ENCODE results near the gene ELL.

Gene ELL

DNA sequence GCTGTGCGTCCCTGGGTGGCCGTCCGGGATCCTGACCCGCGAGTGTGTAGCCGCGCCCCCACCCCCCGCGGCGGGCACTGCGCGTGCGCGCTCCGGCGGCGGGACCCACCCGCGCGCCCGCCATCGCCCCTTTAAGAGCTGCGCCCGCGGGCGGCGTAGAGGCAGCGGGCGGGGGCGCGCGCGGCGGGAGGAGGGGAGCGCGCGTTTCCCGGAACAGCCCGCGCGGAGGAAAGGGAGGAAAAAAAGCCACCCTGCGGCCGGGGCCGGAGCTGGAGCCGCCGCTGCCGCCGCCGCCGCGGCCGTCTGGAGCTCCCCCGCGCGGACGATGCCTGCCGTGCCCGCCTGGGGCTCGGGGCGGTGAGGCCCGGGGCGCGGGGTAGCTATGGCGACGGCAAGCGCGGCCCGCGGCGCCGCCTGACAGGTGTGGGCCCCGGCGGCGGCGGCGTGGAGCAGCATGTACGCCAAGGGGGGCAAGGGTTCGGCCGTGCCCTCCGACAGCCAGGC, 102.6 kb downstream of the ELL start, which contains the start of gene SSBP4:
SSBP4 (plus strand) TSS at position 204 of the 504 bp plus-strand sequence; CDS start at position 455, 251 bp downstream.
- H3K27me3 ChIP-seq (ENCODE audit: control insufficient read depth, low read length) = no peaks in the 10 kb centered on the region
- H3K27ac ChIP-seq (ENCODE audit: low read depth, low read length) = peak within 1 kb of the TSS; percentile 87
- peaks cover 86% of the 10 kb centered on the region for H3K4me1 ChIP-seq (ENCODE audit: control insufficient read depth, low read length)
- H3K36me3 ChIP-seq (ENCODE audit: control insufficient read depth, low read length) = peaks cover 29% of the 10 kb centered on the region
- no peak for TF ChIP-seq EZH2phosphoT487 (IDR thresholded peaks at IDR 0.05; ENCODE audit: borderline replicate concordance, low read length)
- TF ChIP-seq, protein P1, sequence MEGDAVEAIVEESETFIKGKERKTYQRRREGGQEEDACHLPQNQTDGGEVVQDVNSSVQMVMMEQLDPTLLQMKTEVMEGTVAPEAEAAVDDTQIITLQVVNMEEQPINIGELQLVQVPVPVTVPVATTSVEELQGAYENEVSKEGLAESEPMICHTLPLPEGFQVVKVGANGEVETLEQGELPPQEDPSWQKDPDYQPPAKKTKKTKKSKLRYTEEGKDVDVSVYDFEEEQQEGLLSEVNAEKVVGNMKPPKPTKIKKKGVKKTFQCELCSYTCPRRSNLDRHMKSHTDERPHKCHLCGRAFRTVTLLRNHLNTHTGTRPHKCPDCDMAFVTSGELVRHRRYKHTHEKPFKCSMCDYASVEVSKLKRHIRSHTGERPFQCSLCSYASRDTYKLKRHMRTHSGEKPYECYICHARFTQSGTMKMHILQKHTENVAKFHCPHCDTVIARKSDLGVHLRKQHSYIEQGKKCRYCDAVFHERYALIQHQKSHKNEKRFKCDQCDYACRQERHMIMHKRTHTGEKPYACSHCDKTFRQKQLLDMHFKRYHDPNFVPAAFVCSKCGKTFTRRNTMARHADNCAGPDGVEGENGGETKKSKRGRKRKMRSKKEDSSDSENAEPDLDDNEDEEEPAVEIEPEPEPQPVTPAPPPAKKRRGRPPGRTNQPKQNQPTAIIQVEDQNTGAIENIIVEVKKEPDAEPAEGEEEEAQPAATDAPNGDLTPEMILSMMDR (IDR thresholded peaks at IDR 0.05; ENCODE audit: low read depth, low read length, poor library complexity, severe bottlenecking) = no peak
- H4K20me1 ChIP-seq (ENCODE audit: control insufficient read depth, insufficient read depth, low read depth, low read length) = peaks cover 15% of the 10 kb centered on the region; the same call in 1 of the 2 replicates
- H3K4me3 ChIP-seq (ENCODE audit: low read length) = peak within 1 kb of the TSS; percentile 90
- no peaks in the 10 kb centered on the region for H3K9me3 ChIP-seq (ENCODE audit: control insufficient read depth, insufficient read depth, low read length)
- H3K4me2 ChIP-seq (ENCODE audit: low read length) = peak within 1 kb of the TSS; percentile 79
- H3K9me2 ChIP-seq (replicated peaks; ENCODE audit: control insufficient read depth, low read length) = no peaks in the 10 kb centered on the region
- peaks cover 48% of the 10 kb centered on the region for H3K79me2 ChIP-seq (ENCODE audit: control insufficient read depth, low read length)
- H3F3A ChIP-seq (ENCODE audit: control insufficient read depth, insufficient read depth) = peaks cover 39% of the 10 kb centered on the region

DNA sequence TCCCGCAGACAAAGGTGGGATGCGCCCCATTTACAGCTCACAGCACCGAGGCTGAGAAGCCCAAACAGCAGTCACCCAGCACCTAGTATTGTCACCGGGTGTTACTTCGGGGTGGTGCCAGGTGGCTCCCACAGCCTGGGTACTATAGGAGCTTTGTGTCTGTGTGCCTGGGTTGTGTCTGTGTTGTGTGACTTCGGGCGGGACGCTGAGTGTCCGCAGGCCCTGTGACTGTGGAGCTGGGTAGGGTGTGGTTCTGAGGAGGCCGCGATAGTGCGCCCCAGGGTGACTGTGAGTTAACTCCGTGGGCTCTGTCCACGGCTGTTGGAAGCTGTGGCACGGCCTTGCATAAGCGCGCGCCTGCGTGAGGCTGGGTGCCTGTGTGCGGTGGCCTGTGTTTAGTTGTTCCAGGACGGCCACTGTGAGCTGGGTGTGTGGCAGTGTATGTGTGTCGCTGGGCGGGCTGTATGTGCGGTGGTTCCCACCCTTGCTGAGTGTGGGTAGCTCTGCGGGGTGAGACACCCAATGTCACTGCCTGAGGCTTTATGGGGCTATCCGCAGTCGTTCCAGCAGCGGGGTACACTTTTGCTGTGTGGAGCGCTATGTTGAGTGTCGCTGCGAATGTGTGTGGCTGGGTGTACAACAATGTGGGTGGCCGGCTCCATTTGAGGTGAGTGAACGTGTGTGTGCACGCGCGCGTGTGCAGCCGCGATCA, 103.2 kb downstream of the ELL start:
- peak overlapping the region; percentile 78 for H3K4me2 ChIP-seq (ENCODE audit: low read length)
- H3K27me3 ChIP-seq (ENCODE audit: control insufficient read depth, low read length) = no peaks in the 10 kb centered on the region
- H3K36me3 ChIP-seq (ENCODE audit: control insufficient read depth, low read length) = peaks cover 26% of the 10 kb centered on the region
- peaks cover 79% of the 10 kb centered on the region for H3K4me1 ChIP-seq (ENCODE audit: control insufficient read depth, low read length)
- H3K9me3 ChIP-seq (ENCODE audit: control insufficient read depth, insufficient read depth, low read length) = no peaks in the 10 kb centered on the region
- peak overlapping the region; percentile 87 for H3K27ac ChIP-seq (ENCODE audit: low read depth, low read length)
- peaks cover 9% of the 10 kb centered on the region; the same call in 1 of the 2 replicates for H4K20me1 ChIP-seq (ENCODE audit: control insufficient read depth, insufficient read depth, low read depth, low read length)
- H3F3A ChIP-seq (ENCODE audit: control insufficient read depth, insufficient read depth) = peaks cover 36% of the 10 kb centered on the region
- TF ChIP-seq, protein P1 (IDR thresholded peaks at IDR 0.05; ENCODE audit: low read depth, low read length, poor library complexity, severe bottlenecking) = no peak
- no peak for TF ChIP-seq EZH2phosphoT487 (IDR thresholded peaks at IDR 0.05; ENCODE audit: borderline replicate concordance, low read length)
- peaks cover 42% of the 10 kb centered on the region for H3K79me2 ChIP-seq (ENCODE audit: control insufficient read depth, low read length)
- H3K9me2 ChIP-seq (replicated peaks; ENCODE audit: control insufficient read depth, low read length) = no peaks in the 10 kb centered on the region
- H3K4me3 ChIP-seq (ENCODE audit: low read length) = peak overlapping the region; percentile 90

DNA sequence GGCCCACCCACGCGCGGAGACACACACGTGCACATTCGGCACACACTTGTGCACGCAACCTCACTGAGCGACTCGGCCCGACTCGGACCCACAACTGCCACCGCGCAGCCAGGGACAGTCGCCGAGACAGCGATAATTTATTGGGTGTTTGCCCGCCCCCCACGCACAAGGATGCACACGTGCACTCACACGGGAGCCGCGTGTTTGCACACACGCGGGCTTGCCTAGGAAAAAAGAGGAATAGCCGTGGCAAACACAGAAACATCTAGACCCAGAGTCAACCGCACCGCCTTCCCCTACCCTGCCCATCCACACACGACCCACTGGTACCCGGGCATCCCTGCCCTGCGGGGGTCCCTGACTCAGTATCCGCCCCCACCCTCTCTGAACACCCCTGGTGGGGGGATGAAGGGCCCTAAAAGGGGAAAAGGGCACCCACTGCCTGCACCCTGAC, 103.8 kb downstream of the ELL start:
- TF ChIP-seq, protein P1 (IDR thresholded peaks at IDR 0.05; ENCODE audit: low read depth, low read length, poor library complexity, severe bottlenecking) = no peak
- TF ChIP-seq EZH2phosphoT487 (IDR thresholded peaks at IDR 0.05; ENCODE audit: borderline replicate concordance, low read length) = no peak
- Histone ChIP-seq H3K4me3 (ENCODE audit: low read length) (peak overlapping the region; percentile 90), H3K9me3 (ENCODE audit: control insufficient read depth, insufficient read depth, low read length) (no peaks in the 10 kb centered on the region), H3K9me2 (replicated peaks; ENCODE audit: control insufficient read depth, low read length) (no peaks in the 10 kb centered on the region), H3K4me1 (ENCODE audit: control insufficient read depth, low read length) (peaks cover 74% of the 10 kb centered on the region), H3K27me3 (ENCODE audit: control insufficient read depth, low read length) (no peaks in the 10 kb centered on the region), H3K79me2 (ENCODE audit: control insufficient read depth, low read length) (peaks cover 36% of the 10 kb centered on the region), H4K20me1 (ENCODE audit: control insufficient read depth, insufficient read depth, low read depth, low read length) (peaks cover 4% of the 10 kb centered on the region; the same call in 1 of the 2 replicates), H3K4me2 (ENCODE audit: low read length) (peak overlapping the region; percentile 78), H3F3A (ENCODE audit: control insufficient read depth, insufficient read depth) (peaks cover 36% of the 10 kb centered on the region), H3K27ac (ENCODE audit: low read depth, low read length) (peak overlapping the region; percentile 87), H3K36me3 (ENCODE audit: control insufficient read depth, low read length) (peaks cover 20% of the 10 kb centered on the region)
